Kidney tubule cell (primary cell): ENCODE results near the gene AURKB.
"Not testable (repeated sequence)": the region's sequence is repeated elsewhere in the genome, so short reads cannot be mapped to it uniquely, and the experiment has no call there.

Experiments used
- DNase-seq: peaks from one replicate; pipeline ENCODE4 v3.0.0-alpha.2; 2018; ENCODE audit warnings: low spot score

Gene AURKB

DNA sequence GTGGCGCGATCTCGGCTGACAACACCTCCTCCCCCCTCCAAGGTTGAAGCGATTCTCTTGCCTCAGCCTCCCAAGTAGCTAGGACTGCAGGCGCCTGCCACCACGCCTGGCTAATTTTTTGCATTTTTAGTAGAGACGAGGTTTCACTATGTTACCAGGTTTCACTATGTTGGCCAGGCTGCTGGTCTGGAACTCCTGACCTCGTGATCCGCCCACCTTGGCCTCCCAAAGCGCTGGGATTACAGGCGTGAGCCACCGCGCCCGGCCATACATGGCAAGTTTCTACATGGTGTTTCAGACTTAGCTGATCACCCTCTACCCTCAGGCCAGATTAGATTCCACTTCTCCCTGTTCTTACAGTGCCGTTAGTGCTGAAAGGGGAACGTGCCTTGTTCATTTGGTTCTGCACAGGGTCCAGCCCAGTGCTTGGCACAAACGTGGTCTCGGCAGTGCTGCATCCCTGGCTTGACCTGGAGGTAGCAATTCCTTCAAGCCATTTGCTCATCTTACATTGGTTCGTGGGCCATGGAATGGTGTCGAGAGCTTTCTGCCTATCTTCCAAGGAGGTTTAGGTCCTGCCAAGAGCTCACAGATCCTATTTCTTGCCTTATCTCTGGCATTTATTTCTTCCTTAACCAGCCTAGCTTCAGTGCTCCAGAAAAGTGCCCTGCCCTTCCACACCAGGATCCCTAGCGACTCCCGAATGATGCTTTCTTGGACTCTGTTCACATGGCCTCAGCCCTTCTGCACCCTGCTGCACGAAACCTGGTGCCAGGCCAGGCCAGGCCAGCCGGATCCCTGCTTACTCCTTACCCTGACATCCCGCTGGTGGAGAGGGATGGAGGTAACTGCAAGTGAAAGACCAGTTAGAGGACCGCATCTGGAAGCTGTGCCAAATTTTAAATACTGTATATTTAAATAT is 14.8 kb upstream of the AURKB start:
- no peak for DNase-seq

GRCh38 chr17:8223356-8224126 is 13.2 kb upstream of the AURKB start:
- DNase-seq, result peak; percentile 56

DNA sequence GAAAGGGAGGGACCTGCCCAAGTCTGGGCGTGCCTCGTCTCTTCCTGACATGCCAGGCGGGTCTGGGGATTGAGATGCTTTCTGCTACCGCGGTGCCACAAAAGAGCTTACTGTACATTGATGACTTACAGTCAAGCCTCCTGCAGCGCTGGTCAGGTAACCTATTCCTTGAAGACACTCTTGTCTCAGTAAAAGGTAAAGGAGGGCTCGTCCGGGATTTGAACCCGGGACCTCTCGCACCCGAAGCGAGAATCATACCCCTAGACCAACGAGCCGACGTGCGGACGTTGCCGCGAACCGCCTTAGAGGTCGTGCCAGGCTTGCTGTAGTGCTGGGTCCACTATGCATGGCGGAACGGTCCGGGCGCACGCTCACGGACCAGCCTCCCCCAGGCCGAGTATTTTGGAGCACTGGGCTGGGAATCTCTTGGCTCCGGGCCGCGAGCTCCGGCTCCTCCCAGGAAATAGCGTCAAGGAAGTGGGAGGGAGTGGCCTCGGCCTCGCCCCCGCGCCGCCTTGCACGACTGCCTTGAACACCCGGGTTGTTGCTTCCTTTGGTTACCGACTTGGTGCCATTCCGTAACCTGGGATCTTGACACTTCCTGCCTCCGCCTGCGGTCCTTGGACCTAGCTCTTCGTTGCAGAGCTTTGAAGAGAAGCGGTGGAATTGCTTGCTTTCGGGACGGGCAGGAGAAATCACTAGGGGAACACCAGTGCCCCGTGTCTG is 12.4 kb upstream of the AURKB start:
- peak; percentile 97 for DNase-seq

DNA sequence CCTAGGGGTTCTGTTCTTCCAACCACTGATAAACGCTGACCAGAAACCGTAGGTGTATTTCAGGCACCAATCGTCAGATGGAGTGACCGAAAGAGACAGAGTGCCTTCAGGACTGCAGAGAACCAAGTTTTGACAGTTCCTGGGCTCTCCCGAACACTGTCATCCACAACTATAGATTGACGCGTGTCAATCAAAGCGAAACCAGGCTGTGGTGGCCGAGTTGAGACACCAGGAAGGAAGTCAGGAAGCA is 11.9 kb upstream of the AURKB start:
- DNase-seq, result no peak

- DNase-seq, result peak; percentile 89
Observed at GRCh38 chr17:8221663-8222379, 11.4 kb upstream of the AURKB start.

DNA sequence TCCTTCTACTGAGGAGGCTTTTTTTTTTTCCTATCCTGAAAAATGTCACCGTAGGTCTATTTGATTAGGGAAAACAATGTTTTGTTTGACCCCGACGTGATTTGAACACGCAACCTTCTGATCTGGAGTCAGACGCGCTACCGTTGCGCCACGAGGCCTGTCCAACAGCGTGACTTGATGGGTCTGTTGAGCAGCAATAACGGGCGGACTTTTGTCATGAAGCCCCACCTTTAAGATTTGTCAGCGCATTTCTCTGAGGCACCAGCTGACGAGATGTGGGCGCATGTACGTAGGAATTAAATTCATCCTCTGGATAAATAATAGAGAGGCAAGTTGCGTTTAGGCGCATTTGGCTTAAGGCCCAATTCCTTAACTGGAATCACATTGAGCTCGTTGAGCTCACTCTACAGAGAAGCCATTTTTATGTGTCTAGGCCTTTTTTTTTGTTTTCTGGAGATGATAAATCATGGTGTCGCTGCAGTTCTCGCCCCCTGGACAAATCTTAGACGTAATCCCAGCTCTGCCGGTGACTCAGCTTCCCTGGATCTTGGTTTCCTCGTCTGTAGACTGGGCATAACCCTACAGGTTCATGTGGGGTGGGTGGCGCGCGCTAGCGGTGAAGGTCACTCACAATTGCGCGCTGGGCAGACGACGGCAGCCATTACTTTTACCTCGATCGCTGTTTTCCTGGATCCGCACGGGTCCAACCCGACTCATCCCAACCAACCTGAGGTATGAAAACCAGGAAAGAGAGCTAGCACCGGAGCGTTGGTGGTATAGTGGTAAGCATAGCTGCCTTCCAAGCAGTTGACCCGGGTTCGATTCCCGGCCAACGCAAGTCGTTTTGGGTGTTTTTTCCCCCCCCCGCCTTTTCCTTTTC is 10.6 kb upstream of the AURKB start:
- DNase-seq, result peak; percentile 94

GRCh38 chr17:8214000-8214399 is 3.6 kb upstream of the AURKB start:
- DNase-seq, result not testable (repeated sequence)

DNA sequence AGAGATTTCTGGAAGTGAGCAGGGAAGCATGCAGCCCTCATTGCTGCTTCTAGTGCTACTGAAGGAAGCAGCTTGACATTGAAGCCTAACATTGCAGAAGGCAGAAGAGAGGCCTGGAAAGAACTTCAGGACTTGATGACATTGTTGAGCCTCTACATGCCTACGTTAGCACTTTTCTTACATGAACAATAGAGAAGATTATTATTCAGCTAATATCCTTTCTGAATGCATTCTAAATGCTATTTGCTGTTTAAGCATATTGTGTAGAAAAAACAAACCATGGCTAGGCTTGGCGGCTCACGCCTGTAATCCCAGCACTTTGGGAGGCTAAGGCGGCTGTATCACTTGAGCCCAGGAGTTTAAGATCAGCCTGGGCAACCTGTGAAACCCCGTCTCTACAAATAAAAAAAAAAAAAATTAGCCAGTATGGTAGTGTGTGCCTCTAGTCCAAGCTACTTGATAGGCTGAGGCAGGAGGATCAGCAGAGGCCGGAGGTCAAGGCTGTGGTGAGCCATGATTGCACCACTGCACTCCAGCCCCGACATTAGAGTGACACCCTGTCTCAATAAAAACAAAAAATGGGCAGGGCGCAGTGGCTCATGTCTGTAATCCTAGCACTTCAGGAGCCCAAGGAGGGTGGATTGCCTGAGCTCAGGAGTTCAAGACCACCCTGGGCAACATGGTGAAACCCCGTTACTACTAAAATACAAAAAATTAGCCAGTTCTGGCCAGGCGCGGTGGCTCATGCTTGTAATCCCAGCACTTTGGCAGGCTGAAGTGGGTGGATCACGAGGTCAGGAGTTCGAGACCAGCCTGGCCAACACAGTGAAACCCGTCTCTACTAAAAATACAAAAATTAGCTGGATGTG is 2.2 kb upstream of the AURKB start:
- no peak for DNase-seq

DNA sequence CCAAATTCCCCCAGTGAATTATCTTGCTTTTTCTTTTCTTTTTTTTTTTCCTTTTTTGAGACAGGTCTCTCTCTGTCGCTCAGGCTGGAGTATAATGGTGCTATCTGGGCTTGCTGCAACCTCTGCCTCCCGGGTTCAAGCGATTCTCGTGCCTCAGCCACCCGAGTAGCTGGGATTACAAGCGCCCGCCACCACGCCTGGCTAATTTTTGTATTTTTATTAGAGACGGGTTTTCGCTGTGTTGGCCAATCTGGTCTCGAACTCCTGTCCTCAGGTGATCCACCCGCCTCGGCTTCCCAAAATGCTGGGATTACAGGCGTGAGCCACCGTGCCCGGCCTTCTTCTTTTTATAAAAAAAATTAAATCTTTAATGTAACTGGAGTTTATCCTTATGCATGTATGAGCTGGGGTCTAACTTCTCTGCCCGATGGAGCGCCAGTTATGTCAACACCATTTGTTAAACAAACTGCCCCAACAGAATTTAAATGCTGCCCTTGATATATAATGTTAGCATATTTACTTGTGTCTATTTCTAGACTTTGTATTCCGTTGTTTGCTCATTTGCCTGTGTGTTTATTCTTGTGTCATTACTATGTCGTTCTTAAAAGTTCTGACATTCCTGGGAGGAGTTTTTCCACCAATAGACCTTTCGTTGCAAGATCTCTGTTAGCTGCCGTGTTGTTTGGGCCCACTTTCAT is 535 bp upstream of the AURKB start:
- DNase-seq, result no peak

DNA sequence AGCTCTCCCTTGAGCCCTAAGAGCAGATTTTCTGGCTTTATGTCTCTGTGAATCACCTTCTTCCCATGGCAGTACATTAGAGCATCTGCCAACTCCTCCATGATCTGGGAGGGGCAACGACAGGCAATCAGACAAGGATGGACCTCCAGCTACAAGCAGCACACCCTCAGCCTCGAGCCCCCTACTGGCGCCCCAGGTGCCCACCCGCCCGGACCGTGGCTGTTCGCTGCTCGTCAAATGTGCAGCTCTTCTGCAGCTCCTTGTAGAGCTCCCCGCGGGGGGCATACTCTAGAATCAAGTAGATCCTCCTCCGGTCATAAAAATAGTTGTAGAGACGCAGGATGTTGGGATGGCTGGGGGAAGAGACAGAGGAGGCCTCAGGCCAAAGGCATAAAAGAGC is 3.8 kb downstream of the AURKB start:
- no peak for DNase-seq

GRCh38 chr17:8204761-8205555 is 5.4 kb downstream of the AURKB start:
- DNase-seq, result no peak

DNA sequence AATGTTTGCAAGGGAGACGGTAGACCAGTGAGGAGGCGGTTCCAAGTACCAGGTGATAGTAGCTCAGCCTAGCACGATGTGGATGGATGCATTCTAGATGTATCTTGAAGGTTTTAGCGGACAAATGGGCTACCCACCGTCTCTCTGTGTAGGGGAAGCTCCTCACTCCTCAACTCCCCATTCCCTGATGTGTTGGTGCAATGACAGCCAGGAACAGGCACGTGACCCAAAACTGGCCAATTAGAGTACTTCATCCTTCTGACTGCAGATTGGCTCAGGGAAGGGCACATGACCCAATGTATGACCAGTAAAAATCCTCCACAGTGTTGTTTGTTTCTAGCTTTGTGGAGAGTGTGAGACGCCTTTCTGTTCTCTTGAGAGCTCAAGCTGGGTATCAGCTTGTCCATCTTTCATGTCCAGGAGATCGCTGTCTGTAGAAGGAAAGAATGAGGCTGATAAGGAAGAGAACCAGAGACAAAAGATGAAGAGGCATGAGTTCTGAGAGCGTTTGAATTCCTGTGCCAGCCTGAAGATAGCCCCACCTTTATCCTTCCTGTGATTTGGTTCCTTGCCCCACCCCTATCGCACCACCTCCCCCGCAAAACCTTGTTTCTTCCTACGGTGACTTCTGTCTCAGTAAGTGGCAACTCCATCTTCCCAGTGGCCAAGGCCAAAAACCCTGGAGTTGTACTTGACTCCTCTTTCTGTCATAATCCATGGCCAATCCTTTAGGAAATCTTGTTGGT is 18.1 kb downstream of the AURKB start:
- peak; percentile 89 for DNase-seq

DNA sequence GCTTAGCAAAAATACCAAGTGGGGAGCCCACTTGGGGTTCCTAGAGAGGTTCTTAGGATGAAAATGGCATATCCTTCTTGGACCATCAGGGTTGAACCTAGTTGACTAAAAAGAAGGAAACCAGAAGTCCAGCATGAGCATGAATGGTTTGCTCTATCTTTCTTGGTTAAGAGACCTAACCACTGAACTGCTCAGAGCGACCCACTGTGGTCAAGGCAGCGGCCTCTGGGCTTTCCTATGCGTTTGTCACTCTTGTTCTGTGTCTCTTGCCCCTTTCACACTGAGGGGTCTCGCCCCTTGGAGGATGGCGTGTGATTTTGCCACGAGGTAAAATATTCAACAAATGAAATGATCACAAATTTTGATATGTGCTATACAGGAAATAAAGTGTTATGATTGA is 19.9 kb downstream of the AURKB start:
- DNase-seq, result no peak

DNA sequence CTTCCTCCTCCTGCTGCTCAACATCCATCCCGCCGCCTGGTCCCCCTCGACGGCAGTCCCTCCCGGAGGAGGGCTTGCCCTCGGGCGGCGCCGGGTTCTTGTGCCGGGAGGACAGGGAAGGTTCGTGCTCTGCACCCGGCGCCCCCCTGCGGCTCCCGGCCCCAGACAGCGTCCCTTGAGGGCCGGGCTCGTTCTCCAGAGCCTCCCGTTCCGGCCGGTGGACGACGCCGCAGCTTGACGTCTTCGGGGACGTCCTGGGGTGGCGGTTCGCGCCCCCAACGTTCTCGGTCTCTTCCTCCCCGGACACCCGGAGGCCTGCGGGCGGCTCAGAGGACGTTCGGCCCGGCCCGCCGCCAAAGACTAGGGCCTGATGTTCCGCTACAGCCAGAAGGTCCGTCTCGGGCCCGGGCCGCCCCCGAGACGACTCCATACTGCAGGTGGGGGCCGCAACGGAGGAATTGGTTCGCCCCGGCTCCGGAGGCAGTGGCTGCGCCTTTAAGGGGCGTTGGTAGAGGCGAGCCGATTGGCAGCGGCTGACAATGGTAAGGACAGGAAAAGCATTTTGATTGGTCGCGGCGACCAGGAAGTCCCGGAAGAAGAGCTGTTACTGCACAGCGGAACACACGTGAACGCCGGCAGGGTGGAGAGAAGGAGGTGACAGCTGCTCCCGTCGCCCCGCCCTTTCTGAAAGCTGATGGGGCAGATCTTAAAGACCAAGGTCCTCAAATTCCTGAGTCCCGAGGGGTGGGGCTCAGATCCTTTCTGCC is 20.5 kb downstream of the AURKB start, which contains the start of gene BORCS6:
Gene BORCS6 (minus strand): TSS at position 470 of the 767 bp plus-strand sequence. CDS start 40 bp downstream, at position 430.
- DNase-seq, result peak; percentile 99

DNA sequence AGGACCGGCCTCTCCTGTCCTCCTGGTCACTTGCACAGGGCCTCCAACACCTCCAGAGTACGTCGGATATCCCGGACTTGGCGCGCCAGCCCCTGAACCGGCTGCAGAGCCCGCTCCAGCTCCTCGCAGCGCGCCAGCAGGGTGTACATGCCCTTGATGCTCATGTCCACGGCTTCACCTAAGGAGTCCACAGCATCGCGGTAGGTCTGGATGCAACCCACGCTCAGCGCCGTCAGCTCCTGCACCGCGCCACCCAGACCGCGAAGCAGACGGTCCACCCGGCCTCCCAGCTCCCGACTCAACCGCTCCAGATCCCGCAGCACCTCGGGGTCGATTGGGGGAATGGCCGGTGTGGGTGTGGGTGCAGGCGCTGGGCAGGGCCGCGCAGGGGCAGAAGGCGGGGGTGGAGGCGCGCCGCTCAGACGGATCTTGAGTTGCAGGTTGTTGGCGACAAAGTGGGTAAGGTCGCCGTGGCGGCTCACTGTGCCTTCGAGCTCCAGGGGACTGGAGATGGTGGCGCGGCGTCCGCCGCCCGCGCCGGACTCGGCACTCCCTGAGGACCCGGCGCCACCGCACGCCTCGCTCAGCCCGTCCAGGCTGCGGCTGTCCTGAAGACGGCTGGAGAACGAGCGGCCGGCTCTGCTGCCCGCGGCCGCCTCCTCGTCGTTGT is 21.2 kb downstream of the AURKB start:
- peak; percentile 21 for DNase-seq

- no peak for DNase-seq
Observed at GRCh38 chr17:8188263-8188839, 22.0 kb downstream of the AURKB start.
